HG03064 (cell line): ENCODE data around the gene NXPE4.

Source experiments
- ATAC-seq: cut with Tn5 transposase; IDR thresholded peaks from one replicate; pipeline ENCODE4 v1.9.1; 2021; ENCODE audit warnings: low read depth; ENCODE audit not compliant: unreplicated experiment

NXPE4 gene

GRCh38 chr11:114563077-114563476 lies 32.5 kb downstream of the NXPE4 start:
- ATAC-seq, result no peak

GRCh38 chr11:114562166-114562916 lies 33.2 kb downstream of the NXPE4 start:
- no peak for ATAC-seq

- no peak for ATAC-seq
Measured at GRCh38 chr11:114559425-114560310, 35.9 kb downstream of the NXPE4 start, which contains the start of gene NXPE1. NXPE1 (minus strand) TSS chr11:114559881; CDS start chr11:114551201, 8,680 bp downstream.

- no peak for ATAC-seq
Measured at GRCh38 chr11:114556135-114556534, 39.5 kb downstream of the NXPE4 start.

GRCh38 chr11:114553642-114554041 lies 41.9 kb downstream of the NXPE4 start:
- ATAC-seq, result no peak

GRCh38 chr11:114551060-114551459 lies 44.5 kb downstream of the NXPE4 start:
- no peak for ATAC-seq

- no peak for ATAC-seq
Measured at GRCh38 chr11:114525682-114526081, 69.9 kb downstream of the NXPE4 start.

GRCh38 chr11:114524122-114524521 lies 71.5 kb downstream of the NXPE4 start:
- no peak for ATAC-seq

GRCh38 chr11:114522818-114523217 lies 72.8 kb downstream of the NXPE4 start:
- no peak for ATAC-seq
